Large intestine (tissue), 3 donors: Measurements from ENCODE around the gene BUB1. TPM values are rescaled to one million over a fixed set of nuclear protein-coding genes. Genes with fewer than 3 reads are reported as not detected.
A peak's percentile ranks its signal among the peaks of the same experiment; 100 is the strongest.
"Not testable (repeated sequence)": the region's sequence is repeated elsewhere in the genome, so short reads cannot be mapped to it uniquely, and the experiment has no call there.

Experiments used
- DNase-seq, 2 donors: peaks; one replicate each; pipeline versions ENCODE4 v3.0.0 to v3.0.0-alpha.2; 2013
- H3K27ac ChIP-seq: one replicate; pipeline ENCODE4 v1.5.1; 2013; ENCODE audit warnings: low read length
- H3K27me3 ChIP-seq: 2 replicates; pipeline ENCODE4 v1.6.1; 2013; ENCODE audit warnings: low read length; ENCODE audit not compliant: control insufficient read depth, insufficient read depth
- H3K36me3 ChIP-seq: 2 replicates; pipeline ENCODE4 v1.6.1; 2013; ENCODE audit warnings: low read length; ENCODE audit not compliant: control insufficient read depth, insufficient read depth
- H3K4me1 ChIP-seq: one replicate; pipeline ENCODE4 v1.6.1; 2013; ENCODE audit warnings: low read length; ENCODE audit not compliant: control insufficient read depth, insufficient read depth
- H3K4me3 ChIP-seq: one replicate; pipeline ENCODE4 v1.5.1; 2013; ENCODE audit warnings: low read length
- H3K9me3 ChIP-seq: one replicate; pipeline ENCODE4 v1.6.1; 2013; ENCODE audit warnings: mild to moderate bottlenecking, low read depth, low read length, moderate library complexity; ENCODE audit not compliant: control insufficient read depth
- whole genome bisulfite sequencing: methylation state at CpG from one replicate; pipeline ENCODE4 v1.1.5; 2013; ENCODE audit warnings: low lambda C conversion rate; ENCODE audit not compliant: insufficient coverage; 5-methylcytosine and 5-hydroxymethylcytosine counted together
- polyA plus RNA-seq: library from polyadenylated mRNA; unstranded; fragments of 120-200 nt; gene quantifications from one replicate; pipeline ENCODE4 v1.2.1, GENCODE V29; 2013

The BUB1 gene
- polyA plus RNA-seq, 1 donor = 17.8 TPM

GRCh38 chr2:110716959-110717645 is 39.2 kb upstream of the BUB1 start:
- no peak for DNase-seq

GRCh38 chr2:110714452-110715224 is 36.8 kb upstream of the BUB1 start:
- Histone ChIP-seq H3K4me3 (no peak overlapping the region), H3K27ac (no peak overlapping the region), H3K36me3 (no peaks in the 10 kb centered on the region), H3K9me3 (no peaks in the 10 kb centered on the region), H3K4me1 (peaks cover 9% of the 10 kb centered on the region), H3K27me3 (peaks cover 6% of the 10 kb centered on the region)
- no peak for DNase-seq
- WGBS = no CpG with 5 or more reads among the region's 6 CpGs

More at GRCh38 chr2:110716959-110717645, 39.2 kb upstream of the BUB1 start:
- H3K27ac ChIP-seq = no peak overlapping the region
- no CpG with 5 or more reads among the region's 3 CpGs for WGBS
- H3K4me1 ChIP-seq = peaks cover 9% of the 10 kb centered on the region
- no peaks in the 10 kb centered on the region for H3K36me3 ChIP-seq
- H3K4me3 ChIP-seq = no peak overlapping the region
- H3K27me3 ChIP-seq = peaks cover 5% of the 10 kb centered on the region
- H3K9me3 ChIP-seq = no peaks in the 10 kb centered on the region

GRCh38 chr2:110713513-110714362 is 35.9 kb upstream of the BUB1 start:
- no CpG with 5 or more reads among the region's 6 CpGs for WGBS
- DNase-seq = peak; percentile 68 to 75
- H3K9me3 ChIP-seq = no peaks in the 10 kb centered on the region
- H3K27me3 ChIP-seq = peaks cover 6% of the 10 kb centered on the region
- peaks cover 9% of the 10 kb centered on the region for H3K4me1 ChIP-seq
- H3K27ac ChIP-seq = peak overlapping the region; percentile 69
- H3K4me3 ChIP-seq = no peak overlapping the region
- H3K36me3 ChIP-seq = no peaks in the 10 kb centered on the region

GRCh38 chr2:110712737-110713136 is 34.9 kb upstream of the BUB1 start:
- Histone ChIP-seq H3K9me3 (no peaks in the 10 kb centered on the region), H3K4me1 (peaks cover 9% of the 10 kb centered on the region), H3K36me3 (no peaks in the 10 kb centered on the region), H3K4me3 (no peak overlapping the region), H3K27me3 (peaks cover 10% of the 10 kb centered on the region), H3K27ac (peak overlapping the region; percentile 66)
- no CpG with 5 or more reads among the region's 1 CpG for WGBS
- no peak for DNase-seq

- Histone ChIP-seq H3K4me3 (no peak overlapping the region), H3K27ac (no peak overlapping the region), H3K27me3 (peaks cover 12% of the 10 kb centered on the region), H3K36me3 (no peaks in the 10 kb centered on the region), H3K4me1 (peaks cover 5% of the 10 kb centered on the region), H3K9me3 (no peaks in the 10 kb centered on the region)
- WGBS = 40% methylated on average over 1 of the region's 1 CpG
- no peak for DNase-seq
These were observed 30.6 kb upstream of the BUB1 start for GRCh38 chr2:110708455-110708854.

GRCh38 chr2:110707386-110707965 is 29.6 kb upstream of the BUB1 start:
- H3K4me1 ChIP-seq = no peaks in the 10 kb centered on the region
- no peak overlapping the region for H3K27ac ChIP-seq
- WGBS = no CpG with 5 or more reads among the region's 1 CpG
- no peak overlapping the region for H3K4me3 ChIP-seq
- peaks cover 12% of the 10 kb centered on the region for H3K27me3 ChIP-seq
- H3K36me3 ChIP-seq = no peaks in the 10 kb centered on the region
- no peaks in the 10 kb centered on the region for H3K9me3 ChIP-seq
- no peak for DNase-seq

- H3K27me3 ChIP-seq = peaks cover 5% of the 10 kb centered on the region
- H3K36me3 ChIP-seq = no peaks in the 10 kb centered on the region
- no peaks in the 10 kb centered on the region for H3K4me1 ChIP-seq
- WGBS = 9% methylated on average over 1 of the region's 2 CpGs
- no peaks in the 10 kb centered on the region for H3K9me3 ChIP-seq
- no peak overlapping the region for H3K27ac ChIP-seq
- no peak overlapping the region for H3K4me3 ChIP-seq
- DNase-seq = no peak
These were observed 24.9 kb upstream of the BUB1 start for GRCh38 chr2:110702514-110703380.

GRCh38 chr2:110698253-110698652 is 20.4 kb upstream of the BUB1 start:
- not testable (repeated sequence) for H3K4me3 ChIP-seq, H3K36me3 ChIP-seq, H3K27ac ChIP-seq, DNase-seq, H3K27me3 ChIP-seq, H3K9me3 ChIP-seq
- WGBS = no CpG with 5 or more reads among the region's 6 CpGs
- peaks cover 13% of the 10 kb centered on the region for H3K4me1 ChIP-seq

- H3K4me1 ChIP-seq = peaks cover 14% of the 10 kb centered on the region
- peak overlapping the region; percentile 73 for H3K27ac ChIP-seq
- H3K9me3 ChIP-seq, H3K36me3 ChIP-seq, H3K4me3 ChIP-seq, H3K27me3 ChIP-seq: not testable (repeated sequence)
- DNase-seq = peak in 1 of 2 donors; percentile 17
- no CpG with 5 or more reads among the region's 5 CpGs for WGBS
These were observed 17.5 kb upstream of the BUB1 start for GRCh38 chr2:110695146-110695898.
